ENCODE data around the gene UTP25. TPM values are rescaled to one million over a fixed set of nuclear protein-coding genes. Genes with fewer than 3 reads are reported as not detected.
A peak's percentile ranks its signal among the peaks of the same experiment; 100 is the strongest.

The UTP25 gene
- total RNA-seq, 1 donor from 2014 or later, result 4.6 TPM

- peak within 1 kb of the TSS; percentile 86 for H3K4me3 Mint-ChIP-seq (ENCODE audit: unreplicated experiment)
- TF ChIP-seq CTCF (IDR thresholded peaks at IDR 0.05; ENCODE audit: unreplicated experiment), result no peak
Observed at GRCh38 chr1:209805875-209806760, 21.7 kb upstream of the UTP25 start, which contains the start of gene IRF6. IRF6 (minus strand) TSS chr1:209806142; CDS start chr1:209801413, 4,729 bp downstream.

GRCh38 chr1:209807509-209807908 is 20.3 kb upstream of the UTP25 start:
- no peak for DNase-seq (ENCODE audit: low spot score)
- no peaks in the 10 kb centered on the region for H3K36me3 Mint-ChIP-seq (ENCODE audit: low read depth, unreplicated experiment)
- H3K27me3 Mint-ChIP-seq (ENCODE audit: unreplicated experiment), result peaks cover 10% of the 10 kb centered on the region
- no peaks in the 10 kb centered on the region for H3K9me3 Mint-ChIP-seq (ENCODE audit: unreplicated experiment)
- peaks cover 16% of the 10 kb centered on the region for H3K4me1 Mint-ChIP-seq (ENCODE audit: unreplicated experiment)
- TF ChIP-seq CTCF (IDR thresholded peaks at IDR 0.05; ENCODE audit: unreplicated experiment), result no peak
- no peak overlapping the region for H3K27ac Mint-ChIP-seq (ENCODE audit: unreplicated experiment)
- H3K4me3 Mint-ChIP-seq (ENCODE audit: unreplicated experiment), result no peak overlapping the region

More at GRCh38 chr1:209805875-209806760, 21.7 kb upstream of the UTP25 start, which contains the start of gene IRF6:
- Mint-ChIP-seq H3K36me3 (ENCODE audit: low read depth, unreplicated experiment) (no peaks in the 10 kb centered on the region), H3K27ac (ENCODE audit: unreplicated experiment) (no peak within 1 kb of the TSS), H3K27me3 (ENCODE audit: unreplicated experiment) (peaks cover 11% of the 10 kb centered on the region), H3K4me1 (ENCODE audit: unreplicated experiment) (peaks cover 25% of the 10 kb centered on the region), H3K9me3 (ENCODE audit: unreplicated experiment) (no peaks in the 10 kb centered on the region)
- peak; percentile 80 for DNase-seq (ENCODE audit: low spot score)

GRCh38 chr1:209808059-209808581 is 19.7 kb upstream of the UTP25 start:
- Mint-ChIP-seq H3K36me3 (ENCODE audit: low read depth, unreplicated experiment) (no peaks in the 10 kb centered on the region), H3K4me1 (ENCODE audit: unreplicated experiment) (peaks cover 15% of the 10 kb centered on the region), H3K27ac (ENCODE audit: unreplicated experiment) (no peak overlapping the region), H3K4me3 (ENCODE audit: unreplicated experiment) (no peak overlapping the region), H3K9me3 (ENCODE audit: unreplicated experiment) (no peaks in the 10 kb centered on the region), H3K27me3 (ENCODE audit: unreplicated experiment) (peaks cover 8% of the 10 kb centered on the region)
- TF ChIP-seq CTCF (IDR thresholded peaks at IDR 0.05; ENCODE audit: unreplicated experiment), result no peak
- DNase-seq (ENCODE audit: low spot score), result no peak

- no peak overlapping the region for H3K27ac Mint-ChIP-seq (ENCODE audit: unreplicated experiment)
- peaks cover 8% of the 10 kb centered on the region for H3K27me3 Mint-ChIP-seq (ENCODE audit: unreplicated experiment)
- no peak for TF ChIP-seq CTCF (IDR thresholded peaks at IDR 0.05; ENCODE audit: unreplicated experiment)
- no peaks in the 10 kb centered on the region for H3K36me3 Mint-ChIP-seq (ENCODE audit: low read depth, unreplicated experiment)
- H3K4me3 Mint-ChIP-seq (ENCODE audit: unreplicated experiment), result no peak overlapping the region
- H3K4me1 Mint-ChIP-seq (ENCODE audit: unreplicated experiment), result peaks cover 18% of the 10 kb centered on the region
- no peak for DNase-seq (ENCODE audit: low spot score)
- no peaks in the 10 kb centered on the region for H3K9me3 Mint-ChIP-seq (ENCODE audit: unreplicated experiment)
Observed at GRCh38 chr1:209809611-209810010, 18.2 kb upstream of the UTP25 start.

- H3K27ac Mint-ChIP-seq (ENCODE audit: unreplicated experiment), result no peak overlapping the region
- no peaks in the 10 kb centered on the region for H3K9me3 Mint-ChIP-seq (ENCODE audit: unreplicated experiment)
- no peak for TF ChIP-seq CTCF (IDR thresholded peaks at IDR 0.05; ENCODE audit: unreplicated experiment)
- no peak overlapping the region for H3K4me3 Mint-ChIP-seq (ENCODE audit: unreplicated experiment)
- peaks cover 15% of the 10 kb centered on the region for H3K4me1 Mint-ChIP-seq (ENCODE audit: unreplicated experiment)
- no peaks in the 10 kb centered on the region for H3K36me3 Mint-ChIP-seq (ENCODE audit: low read depth, unreplicated experiment)
- DNase-seq (ENCODE audit: low spot score), result no peak
- H3K27me3 Mint-ChIP-seq (ENCODE audit: unreplicated experiment), result peaks cover 2% of the 10 kb centered on the region
Observed at GRCh38 chr1:209810783-209811182, 17.0 kb upstream of the UTP25 start.
